Stimulated activated CD8-positive, alpha-beta memory T cell treated with anti-CD3 and anti-CD28 coated beads, Interleukin-4, amount 100 ng/mL, for 24 hours (primary cell): ENCODE results near the gene RNF19B.

Experiments used
- DNase-seq: peaks from one replicate; pipeline ENCODE4 v3.0.0-alpha.2; 2020; ENCODE audit warnings: low read depth

RNF19B gene

GRCh38 chr1:32900956-32901822 is 63.4 kb downstream of the RNF19B start, which contains the start of gene TMEM54:
Gene TMEM54 (minus strand): TSS chr1:32901389. CDS start chr1:32901238, 151 bp downstream.
- DNase-seq: no peak

GRCh38 chr1:32900371-32900955 is 64.1 kb downstream of the RNF19B start:
- no peak for DNase-seq

GRCh38 chr1:32899586-32900296 is 64.9 kb downstream of the RNF19B start:
- DNase-seq: no peak

GRCh38 chr1:32898958-32899357 is 65.7 kb downstream of the RNF19B start:
- DNase-seq: no peak

GRCh38 chr1:32898056-32898455 is 66.6 kb downstream of the RNF19B start:
- no peak for DNase-seq

GRCh38 chr1:32897082-32898049 is 67.2 kb downstream of the RNF19B start:
- no peak for DNase-seq

- DNase-seq: no peak
These were observed 68.2 kb downstream of the RNF19B start for GRCh38 chr1:32896451-32896850.

- no peak for DNase-seq
These were observed 69.0 kb downstream of the RNF19B start for GRCh38 chr1:32895325-32896215.

GRCh38 chr1:32894681-32895080 is 69.9 kb downstream of the RNF19B start:
- DNase-seq: no peak

GRCh38 chr1:32894019-32894600 is 70.5 kb downstream of the RNF19B start:
- DNase-seq: no peak

GRCh38 chr1:32893198-32894018 is 71.2 kb downstream of the RNF19B start:
- no peak for DNase-seq

- DNase-seq: no peak
These were observed 72.0 kb downstream of the RNF19B start for GRCh38 chr1:32892368-32893197.

- no peak for DNase-seq
These were observed 73.0 kb downstream of the RNF19B start for GRCh38 chr1:32891630-32892029.

- no peak for DNase-seq
These were observed 73.4 kb downstream of the RNF19B start for GRCh38 chr1:32891241-32891570.

- no peak for DNase-seq
These were observed 73.9 kb downstream of the RNF19B start for GRCh38 chr1:32890516-32891240.

GRCh38 chr1:32889731-32890278 is 74.8 kb downstream of the RNF19B start:
- DNase-seq: no peak

GRCh38 chr1:32888677-32889420 is 75.8 kb downstream of the RNF19B start:
- no peak for DNase-seq
